Stimulated activated naive CD8-positive, alpha-beta T cell treated with anti-CD3 and anti-CD28 coated beads, Interleukin-15, Interleukin-2, amounts not matched to agents 100 U/mL and 50 U/mL, for 24 hours (primary cell): ENCODE data around the gene PRIMA1.
A peak's percentile ranks its signal among the peaks of the same experiment; 100 is the strongest.
"Not testable (repeated sequence)": the region's sequence is repeated elsewhere in the genome, so short reads cannot be mapped to it uniquely, and the experiment has no call there.

Experiments
- ATAC-seq: fragments of 150-1000 bp; cut with Tn5 transposase; one replicate; pipeline ENCODE4 v1.10.0; 2021
- DNase-seq: peaks from one replicate; pipeline ENCODE4 v3.0.0; 2021

Gene PRIMA1, protein sequence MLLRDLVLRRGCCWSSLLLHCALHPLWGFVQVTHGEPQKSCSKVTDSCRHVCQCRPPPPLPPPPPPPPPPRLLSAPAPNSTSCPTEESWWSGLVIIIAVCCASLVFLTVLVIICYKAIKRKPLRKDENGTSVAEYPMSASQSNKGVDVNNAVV

DNA sequence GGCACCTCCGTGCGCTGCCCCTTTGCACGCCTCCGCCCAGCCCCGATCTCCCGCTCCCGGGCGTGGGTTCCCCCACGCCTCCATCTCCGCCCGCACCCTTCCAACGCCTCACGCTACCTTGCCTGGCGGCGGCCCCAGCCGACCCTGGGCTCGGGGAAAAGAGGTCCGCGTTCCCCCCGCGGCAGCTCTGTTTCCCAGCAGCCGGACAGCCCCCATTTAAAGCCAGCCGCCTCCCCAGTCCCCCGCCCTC lies at the start of gene PRIMA1:
Gene PRIMA1, minus strand, starts transcription at position 193 of the 250 bp plus-strand sequence. CDS start 767 bp downstream, outside the sequence.
- ATAC-seq: no peak
- DNase-seq: no peak

DNA sequence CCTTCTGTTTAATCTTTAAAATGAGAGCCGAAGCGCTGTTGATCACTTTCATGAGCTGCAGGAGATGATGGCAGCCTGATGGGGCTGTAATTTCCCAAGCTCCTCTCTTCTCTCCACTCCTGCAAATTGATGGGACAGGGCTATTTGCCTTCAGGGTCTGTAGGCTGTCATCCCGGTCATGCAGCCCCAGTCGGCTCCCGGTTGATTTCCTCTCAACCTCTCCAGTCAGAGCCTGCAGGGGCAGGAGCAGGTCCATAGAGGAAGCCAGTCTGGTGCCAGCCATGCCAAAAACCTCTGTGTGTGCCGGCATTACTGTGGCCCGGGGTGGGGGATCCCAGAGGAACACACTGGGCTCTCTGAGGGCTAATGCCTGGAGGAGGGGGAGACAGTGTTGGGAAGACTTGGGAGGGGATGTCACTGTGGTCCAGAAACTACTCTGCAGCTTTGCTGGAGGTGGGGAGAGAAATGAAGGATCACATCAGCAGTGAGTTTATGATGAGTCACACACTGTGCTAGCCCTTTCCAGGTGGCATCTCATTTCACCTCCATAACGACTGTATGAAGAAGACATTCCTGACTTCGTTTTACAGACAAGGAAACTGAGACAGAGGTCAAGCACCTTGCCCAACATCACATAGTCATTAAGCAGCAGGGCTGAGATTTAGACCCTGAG lies 46.5 kb upstream of the PRIMA1 start:
- no peak for ATAC-seq
- no peak for DNase-seq

- no peak for ATAC-seq
- DNase-seq: no peak
Observed at GRCh38 chr14:93832665-93833064, 44.4 kb upstream of the PRIMA1 start.

- ATAC-seq (no peak), DNase-seq (no peak)
Observed at GRCh38 chr14:93832081-93832480, 43.8 kb upstream of the PRIMA1 start.

GRCh38 chr14:93830753-93831461 lies 42.6 kb upstream of the PRIMA1 start:
- no peak for DNase-seq
- no peak for ATAC-seq

DNA sequence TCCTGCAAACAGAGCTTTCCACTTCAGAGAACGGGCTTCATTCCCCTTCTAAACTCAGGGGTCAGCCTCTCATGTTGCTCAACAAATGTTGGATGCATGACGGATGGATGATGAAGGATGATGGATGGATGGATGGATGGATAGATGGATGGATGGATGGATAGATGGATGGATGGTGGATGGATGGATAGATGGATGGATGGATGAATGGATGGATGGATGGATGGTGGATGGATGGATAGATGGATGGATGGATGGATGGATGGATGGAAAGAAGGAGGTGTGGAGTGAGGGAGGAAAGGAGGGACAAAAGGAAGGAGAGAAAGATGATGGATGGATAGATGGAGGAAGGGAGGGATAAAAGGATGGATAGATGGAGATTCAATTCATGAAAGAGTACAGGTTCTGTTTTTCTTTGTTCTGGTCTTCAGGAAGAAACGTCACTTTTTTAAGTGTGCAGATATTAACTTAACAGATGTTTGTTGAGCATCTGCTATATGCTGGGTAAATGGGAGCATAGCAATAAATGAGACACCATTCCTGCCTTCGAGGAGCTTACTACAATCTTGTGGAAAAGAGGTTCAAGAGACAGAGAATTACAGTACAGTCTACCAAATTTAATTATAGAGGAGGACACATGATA lies 41.7 kb upstream of the PRIMA1 start:
- ATAC-seq (no peak), DNase-seq (no peak)

GRCh38 chr14:93825235-93825553 lies 36.9 kb upstream of the PRIMA1 start:
- DNase-seq: no peak
- no peak for ATAC-seq

GRCh38 chr14:93824518-93825234 lies 36.4 kb upstream of the PRIMA1 start:
- ATAC-seq (no peak), DNase-seq (no peak)

DNA sequence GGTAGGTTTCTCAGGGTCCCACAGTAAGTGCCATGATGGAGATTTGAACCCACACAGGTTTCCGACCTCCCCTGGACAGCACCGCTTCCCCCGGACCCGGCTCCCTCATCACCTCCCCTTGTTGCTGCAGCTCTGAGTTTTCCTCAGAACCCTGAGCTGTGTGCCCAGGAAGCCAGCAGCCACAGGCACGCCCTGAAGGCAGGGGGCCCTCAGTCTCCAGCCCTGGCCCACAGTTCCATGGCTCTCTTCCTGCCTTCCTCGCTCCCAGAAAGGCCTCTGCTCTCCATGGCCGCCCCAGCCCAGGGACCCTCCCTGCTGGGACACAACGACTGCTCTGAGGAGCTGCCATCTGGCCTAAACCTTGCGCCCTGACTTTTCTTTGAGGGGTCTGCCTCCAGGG lies 35.8 kb upstream of the PRIMA1 start:
- ATAC-seq (no peak), DNase-seq (no peak)

DNA sequence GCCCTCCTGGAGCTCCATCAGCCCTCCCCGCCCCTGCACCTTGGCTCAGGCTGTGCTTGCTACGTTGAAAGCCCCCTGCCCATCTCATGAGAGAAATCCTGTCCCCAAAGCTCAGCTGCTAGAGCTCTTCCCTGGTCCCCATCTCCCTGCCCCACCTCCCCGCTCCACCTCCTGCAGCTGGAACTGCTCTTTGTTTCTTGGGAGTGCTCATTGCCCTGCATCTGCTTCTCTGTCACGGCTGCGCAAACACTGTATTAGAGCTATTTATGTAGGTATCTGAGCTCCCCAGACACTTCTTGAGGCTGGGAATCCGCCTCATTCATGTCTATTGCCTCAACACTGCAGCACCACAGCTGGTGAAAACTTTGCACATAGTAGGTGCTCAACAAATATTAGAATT lies 32.8 kb upstream of the PRIMA1 start:
- DNase-seq (no peak), ATAC-seq (no peak)

- DNase-seq: no peak
- no peak for ATAC-seq
Observed at GRCh38 chr14:93818857-93819256, 30.6 kb upstream of the PRIMA1 start.

DNA sequence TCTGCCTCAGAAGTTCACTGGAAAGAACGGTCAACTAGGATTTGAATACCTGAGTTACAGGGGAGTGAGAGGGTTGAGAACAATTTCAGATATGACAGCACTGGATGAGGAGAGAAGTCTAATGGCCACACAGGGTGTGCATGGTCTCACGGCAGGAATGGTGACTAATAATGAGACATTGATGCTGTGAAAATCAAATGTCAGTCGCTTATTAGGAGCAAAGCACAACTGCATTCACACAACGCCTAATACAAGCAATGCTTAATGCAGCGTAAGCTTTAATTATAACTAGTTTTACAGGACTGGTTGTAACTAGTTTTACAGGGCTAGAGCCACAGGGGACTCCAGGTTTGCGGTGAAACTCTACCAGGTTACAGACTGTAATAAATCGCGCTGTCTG lies 23.4 kb upstream of the PRIMA1 start:
- ATAC-seq (no peak), DNase-seq (no peak)

GRCh38 chr14:93811020-93811419 lies 22.7 kb upstream of the PRIMA1 start:
- ATAC-seq: no peak
- DNase-seq: no peak

- peak; percentile 19 for ATAC-seq
Observed at GRCh38 chr14:93809491-93810420, 21.5 kb upstream of the PRIMA1 start.

GRCh38 chr14:93804654-93805053 lies 16.4 kb upstream of the PRIMA1 start:
- DNase-seq (no peak), ATAC-seq (no peak)

More at GRCh38 chr14:93809491-93810420, 21.5 kb upstream of the PRIMA1 start:
- DNase-seq: not testable (repeated sequence)

- DNase-seq: no peak
- ATAC-seq: no peak
Observed at GRCh38 chr14:93803408-93804318, 15.4 kb upstream of the PRIMA1 start.

GRCh38 chr14:93799989-93800921 lies 12.0 kb upstream of the PRIMA1 start:
- ATAC-seq: no peak
- no peak for DNase-seq

DNA sequence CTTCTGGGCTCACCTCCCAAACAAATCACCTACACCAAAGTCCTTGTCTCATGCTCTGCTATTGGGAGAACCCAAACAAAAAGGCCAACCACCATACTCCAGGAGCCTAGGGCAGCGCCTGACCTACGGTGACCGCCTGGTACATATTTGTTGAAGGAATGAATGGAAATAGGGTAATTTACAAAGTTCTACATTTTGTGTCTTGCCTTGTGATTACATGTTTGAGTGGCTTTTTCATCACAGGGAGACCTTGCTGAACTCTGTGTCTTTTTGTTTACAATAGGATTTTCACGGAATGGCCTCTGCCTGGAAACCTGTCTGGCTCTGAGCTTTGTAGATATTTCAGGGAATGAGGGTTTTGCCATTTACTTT lies 11.3 kb upstream of the PRIMA1 start:
- ATAC-seq (no peak), DNase-seq (no peak)

DNA sequence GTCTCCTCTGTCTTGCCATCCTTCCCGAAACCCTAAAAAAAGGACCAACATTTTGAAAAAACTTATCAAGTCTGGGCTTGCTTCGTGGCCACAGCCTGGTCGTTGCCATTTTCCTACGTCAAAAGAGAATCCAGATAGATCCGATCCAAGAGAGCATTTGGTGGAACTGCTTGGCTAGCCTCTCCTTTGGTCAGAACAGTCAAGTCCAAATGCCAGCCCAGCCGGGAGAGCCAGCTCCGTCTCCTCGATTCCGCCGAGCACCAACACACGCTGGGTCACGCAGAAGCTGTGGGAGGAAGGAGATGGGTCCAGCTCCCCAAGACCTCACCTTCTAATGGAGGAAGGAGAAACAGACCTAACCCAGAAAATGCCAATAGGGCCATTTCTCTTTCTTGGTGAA lies 9.3 kb upstream of the PRIMA1 start:
- DNase-seq: no peak
- ATAC-seq: no peak

GRCh38 chr14:93797071-93797470 lies 8.8 kb upstream of the PRIMA1 start:
- ATAC-seq (no peak), DNase-seq (no peak)
